Panc1 (cell line): ENCODE measurements around the gene GJB4.

Source experiments
- POLR2AphosphoS5 ChIP-seq: IDR thresholded peaks from 2 replicates; pipeline ENCODE4 v1.6.1; 2012; ENCODE audit warnings: mild to moderate bottlenecking, low read depth, low read length, moderate library complexity
- SIN3A ChIP-seq: IDR thresholded peaks from 2 replicates; pipeline ENCODE4 v1.6.1; 2012; ENCODE audit warnings: low read depth, mild to moderate bottlenecking, low read length, moderate library complexity, borderline replicate concordance; ENCODE audit not compliant: insufficient read depth
- TCF7L2 ChIP-seq: IDR thresholded peaks from 2 replicates; pipeline ENCODE4 v1.6.1; 2011; ENCODE audit warnings: mild to moderate bottlenecking, low read depth, low read length, inconsistent platforms
- TF ChIP-seq, protein P1 (sequence below): fragments of 450-650 bp; IDR thresholded peaks from 2 replicates; pipeline ENCODE4 v1.5.1; 2017; ENCODE audit warnings: mild to moderate bottlenecking
- TF ChIP-seq, protein P2 (sequence below), 2 experiments: IDR thresholded peaks; 2 replicates each; pipeline ENCODE4 v1.6.1; 2011 to 2012; ENCODE audit warnings: low read depth in 2 of 2, control low read depth in 1 of 2, low read length in 1 of 2, mild to moderate bottlenecking in 1 of 2, moderate library complexity in 1 of 2; ENCODE audit not compliant: insufficient read depth in 1 of 2

DNA sequence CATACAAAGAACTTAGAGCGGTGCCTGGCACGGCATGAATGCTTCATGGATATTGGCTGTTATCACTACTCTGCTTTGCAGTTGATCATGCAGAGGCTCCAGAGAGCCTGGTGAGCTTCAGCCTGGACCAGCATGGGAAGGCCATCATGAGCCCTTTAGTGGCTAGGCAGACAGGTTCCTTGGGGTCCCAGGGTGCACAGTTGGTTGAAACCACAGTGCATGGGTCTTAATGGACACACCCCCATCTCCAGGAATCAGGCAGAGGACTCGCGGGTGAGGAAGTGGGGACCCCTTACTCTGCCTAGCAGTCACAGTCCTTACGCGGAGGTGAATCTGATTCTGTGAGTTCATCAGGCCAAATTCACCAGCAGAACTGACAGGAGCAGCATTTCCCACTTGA lies 3.6 kb upstream of the GJB4 start:
- TF ChIP-seq, protein P1, sequence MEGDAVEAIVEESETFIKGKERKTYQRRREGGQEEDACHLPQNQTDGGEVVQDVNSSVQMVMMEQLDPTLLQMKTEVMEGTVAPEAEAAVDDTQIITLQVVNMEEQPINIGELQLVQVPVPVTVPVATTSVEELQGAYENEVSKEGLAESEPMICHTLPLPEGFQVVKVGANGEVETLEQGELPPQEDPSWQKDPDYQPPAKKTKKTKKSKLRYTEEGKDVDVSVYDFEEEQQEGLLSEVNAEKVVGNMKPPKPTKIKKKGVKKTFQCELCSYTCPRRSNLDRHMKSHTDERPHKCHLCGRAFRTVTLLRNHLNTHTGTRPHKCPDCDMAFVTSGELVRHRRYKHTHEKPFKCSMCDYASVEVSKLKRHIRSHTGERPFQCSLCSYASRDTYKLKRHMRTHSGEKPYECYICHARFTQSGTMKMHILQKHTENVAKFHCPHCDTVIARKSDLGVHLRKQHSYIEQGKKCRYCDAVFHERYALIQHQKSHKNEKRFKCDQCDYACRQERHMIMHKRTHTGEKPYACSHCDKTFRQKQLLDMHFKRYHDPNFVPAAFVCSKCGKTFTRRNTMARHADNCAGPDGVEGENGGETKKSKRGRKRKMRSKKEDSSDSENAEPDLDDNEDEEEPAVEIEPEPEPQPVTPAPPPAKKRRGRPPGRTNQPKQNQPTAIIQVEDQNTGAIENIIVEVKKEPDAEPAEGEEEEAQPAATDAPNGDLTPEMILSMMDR, result no peak
- TF ChIP-seq POLR2AphosphoS5 (no peak), TCF7L2 (no peak), SIN3A (no peak)
- TF ChIP-seq, protein P2, sequence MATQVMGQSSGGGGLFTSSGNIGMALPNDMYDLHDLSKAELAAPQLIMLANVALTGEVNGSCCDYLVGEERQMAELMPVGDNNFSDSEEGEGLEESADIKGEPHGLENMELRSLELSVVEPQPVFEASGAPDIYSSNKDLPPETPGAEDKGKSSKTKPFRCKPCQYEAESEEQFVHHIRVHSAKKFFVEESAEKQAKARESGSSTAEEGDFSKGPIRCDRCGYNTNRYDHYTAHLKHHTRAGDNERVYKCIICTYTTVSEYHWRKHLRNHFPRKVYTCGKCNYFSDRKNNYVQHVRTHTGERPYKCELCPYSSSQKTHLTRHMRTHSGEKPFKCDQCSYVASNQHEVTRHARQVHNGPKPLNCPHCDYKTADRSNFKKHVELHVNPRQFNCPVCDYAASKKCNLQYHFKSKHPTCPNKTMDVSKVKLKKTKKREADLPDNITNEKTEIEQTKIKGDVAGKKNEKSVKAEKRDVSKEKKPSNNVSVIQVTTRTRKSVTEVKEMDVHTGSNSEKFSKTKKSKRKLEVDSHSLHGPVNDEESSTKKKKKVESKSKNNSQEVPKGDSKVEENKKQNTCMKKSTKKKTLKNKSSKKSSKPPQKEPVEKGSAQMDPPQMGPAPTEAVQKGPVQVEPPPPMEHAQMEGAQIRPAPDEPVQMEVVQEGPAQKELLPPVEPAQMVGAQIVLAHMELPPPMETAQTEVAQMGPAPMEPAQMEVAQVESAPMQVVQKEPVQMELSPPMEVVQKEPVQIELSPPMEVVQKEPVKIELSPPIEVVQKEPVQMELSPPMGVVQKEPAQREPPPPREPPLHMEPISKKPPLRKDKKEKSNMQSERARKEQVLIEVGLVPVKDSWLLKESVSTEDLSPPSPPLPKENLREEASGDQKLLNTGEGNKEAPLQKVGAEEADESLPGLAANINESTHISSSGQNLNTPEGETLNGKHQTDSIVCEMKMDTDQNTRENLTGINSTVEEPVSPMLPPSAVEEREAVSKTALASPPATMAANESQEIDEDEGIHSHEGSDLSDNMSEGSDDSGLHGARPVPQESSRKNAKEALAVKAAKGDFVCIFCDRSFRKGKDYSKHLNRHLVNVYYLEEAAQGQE (IDR thresholded peaks at IDR 0.05; ENCODE audit: insufficient read depth in 1 of 2, low read depth in 2 of 2, low read length in 1 of 2), result no peak
